GM18868 (cell line): ENCODE results near the gene KIF20B.
"Not testable (repeated sequence)": the region's sequence is repeated elsewhere in the genome, so short reads cannot be mapped to it uniquely, and the experiment has no call there.

Experiments
- ATAC-seq: cut with Tn5 transposase; IDR thresholded peaks from one replicate; pipeline ENCODE4 v1.9.1; 2021; ENCODE audit warnings: mild to moderate bottlenecking, moderate library complexity; ENCODE audit not compliant: unreplicated experiment

The KIF20B gene

DNA sequence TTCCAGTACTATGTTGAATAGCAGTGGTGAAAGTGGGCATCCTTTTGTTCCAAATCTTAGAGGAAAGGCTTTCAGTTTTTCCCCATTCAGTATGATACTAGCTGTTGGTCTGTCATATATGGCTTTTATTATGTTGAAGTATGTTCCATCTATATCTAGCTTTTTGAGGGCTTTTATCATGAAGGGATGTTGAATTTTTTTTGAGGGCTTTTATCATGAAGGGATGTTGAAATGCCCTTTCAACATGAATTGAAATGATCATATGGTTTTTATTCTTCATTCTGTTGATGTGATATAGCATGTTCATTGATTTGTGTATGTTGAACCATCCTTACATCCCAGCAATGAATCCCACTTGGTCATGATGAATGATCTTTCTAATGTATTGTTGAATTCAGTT lies 75.3 kb downstream of the KIF20B start:
- ATAC-seq: no peak

GRCh38 chr10:89782470-89782869 lies 81.1 kb downstream of the KIF20B start:
- no peak for ATAC-seq

DNA sequence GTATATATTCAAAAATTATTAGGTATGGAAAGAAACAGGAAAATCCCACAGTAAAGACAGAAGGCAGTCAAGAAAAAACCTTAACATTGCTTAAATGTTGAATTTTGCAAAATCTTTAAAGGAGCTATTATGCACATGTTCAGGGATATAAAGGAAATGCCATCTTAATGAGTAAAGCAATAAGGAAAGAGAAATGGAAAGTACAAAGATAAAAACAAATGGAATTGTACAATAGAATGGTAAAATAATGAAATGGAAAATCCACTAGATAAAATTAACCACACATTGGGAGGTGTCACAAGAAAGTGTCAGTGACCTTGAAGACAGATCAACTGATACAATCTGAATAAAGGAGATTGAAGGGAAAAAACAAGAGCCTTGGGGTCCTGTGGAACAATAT lies 82.0 kb downstream of the KIF20B start:
- no peak for ATAC-seq

- no peak for ATAC-seq
Measured at GRCh38 chr10:89785095-89785494, 83.7 kb downstream of the KIF20B start.

- ATAC-seq: no peak
Measured at GRCh38 chr10:89789188-89789877, 87.9 kb downstream of the KIF20B start.

- no peak for ATAC-seq
Measured at GRCh38 chr10:89792187-89792586, 90.8 kb downstream of the KIF20B start.

- ATAC-seq: peak; percentile 68
Measured at GRCh38 chr10:89793649-89794254, 92.4 kb downstream of the KIF20B start.

GRCh38 chr10:89795840-89796239 lies 94.5 kb downstream of the KIF20B start:
- peak; percentile 80 for ATAC-seq

DNA sequence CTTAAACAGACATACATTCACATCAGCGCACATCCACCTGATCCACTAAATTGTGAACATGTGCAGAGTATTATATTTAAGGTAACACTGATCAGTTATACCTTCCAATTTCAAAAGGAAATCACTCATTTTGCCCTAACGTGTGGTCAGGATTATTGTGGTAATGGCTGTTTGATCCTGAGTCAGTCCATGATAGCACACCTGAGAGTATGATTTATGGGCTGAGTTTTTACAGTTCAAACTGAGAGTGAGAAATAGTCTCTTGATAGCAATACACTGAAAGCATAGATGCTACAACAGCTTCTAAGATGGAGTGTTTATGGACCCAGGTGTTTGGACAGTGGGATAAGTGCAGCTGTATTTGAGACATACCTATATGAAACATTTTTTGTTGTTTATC lies 96.7 kb downstream of the KIF20B start:
- no peak for ATAC-seq

GRCh38 chr10:89799573-89799972 lies 98.2 kb downstream of the KIF20B start:
- no peak for ATAC-seq

GRCh38 chr10:89805599-89806013 lies 104.2 kb downstream of the KIF20B start:
- peak; percentile 88 for ATAC-seq

DNA sequence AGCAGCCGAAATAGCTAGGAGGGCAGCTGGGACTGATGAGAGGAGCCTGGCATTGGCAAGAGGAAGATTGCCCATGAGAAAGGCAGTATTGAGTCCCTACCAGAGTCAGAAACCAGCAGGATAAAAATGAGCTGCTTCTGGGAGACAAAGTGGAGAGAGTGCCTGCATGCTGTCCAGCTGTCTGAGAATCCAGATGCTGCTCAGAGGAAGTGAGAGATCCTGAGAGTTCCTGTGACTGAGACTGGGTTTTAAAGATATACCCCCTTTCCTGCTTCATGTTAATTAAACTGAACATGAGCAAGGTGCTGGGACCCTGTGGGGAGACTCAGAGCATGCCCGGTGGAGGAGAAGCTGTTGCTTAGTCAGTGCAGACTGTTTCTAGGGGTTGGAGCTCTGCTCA lies 107.5 kb downstream of the KIF20B start:
- no peak for ATAC-seq

GRCh38 chr10:89809766-89810165 lies 108.4 kb downstream of the KIF20B start:
- ATAC-seq: no peak

DNA sequence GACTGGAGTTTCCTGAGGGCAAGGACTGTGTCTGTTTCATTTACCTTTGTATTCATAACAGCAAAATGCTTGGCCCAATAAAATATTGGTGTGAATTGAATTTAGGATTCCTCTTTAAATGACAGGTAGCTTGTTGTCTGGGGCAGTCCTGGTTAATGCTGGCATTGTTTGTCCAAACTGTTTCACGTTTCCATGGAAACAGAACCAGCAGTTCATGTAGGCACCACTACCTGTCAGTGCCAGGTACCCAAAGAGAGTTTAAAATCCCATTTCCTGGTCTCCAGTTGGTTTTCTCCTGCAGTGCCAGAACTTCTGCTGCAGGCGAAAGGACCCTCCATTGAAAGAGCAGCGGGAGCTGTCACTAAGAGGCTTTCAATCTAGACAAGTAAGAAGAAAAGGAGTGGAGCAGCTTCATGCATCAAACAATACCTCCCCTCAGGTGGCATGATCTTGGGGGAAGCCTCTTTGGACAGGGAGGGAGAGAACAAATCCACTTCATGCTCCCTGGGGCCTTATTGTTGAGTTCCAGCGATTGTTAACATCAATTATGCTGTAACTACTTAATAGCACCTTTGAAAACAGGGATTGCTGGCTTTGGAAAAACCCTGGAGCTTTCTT lies 109.6 kb downstream of the KIF20B start:
- no peak for ATAC-seq

DNA sequence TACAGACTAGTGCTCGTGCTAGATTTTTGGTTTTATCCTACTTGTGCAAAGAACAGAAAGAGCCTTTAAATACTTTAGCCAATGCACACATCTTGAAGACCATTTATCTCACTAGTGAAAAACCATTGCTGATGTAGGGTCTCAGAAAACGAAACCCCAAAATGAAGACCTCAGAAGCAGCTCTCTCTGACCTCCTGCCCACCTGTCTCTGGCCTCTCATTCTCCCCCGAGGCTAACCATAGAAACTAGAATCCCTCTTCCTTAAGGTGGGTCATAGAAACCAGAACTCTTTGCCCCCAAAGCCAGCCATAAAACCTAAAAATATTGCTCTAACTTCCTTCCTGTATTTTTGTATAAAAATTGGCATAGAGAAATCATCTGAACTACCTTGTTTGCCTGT lies 112.2 kb downstream of the KIF20B start:
- ATAC-seq: no peak

DNA sequence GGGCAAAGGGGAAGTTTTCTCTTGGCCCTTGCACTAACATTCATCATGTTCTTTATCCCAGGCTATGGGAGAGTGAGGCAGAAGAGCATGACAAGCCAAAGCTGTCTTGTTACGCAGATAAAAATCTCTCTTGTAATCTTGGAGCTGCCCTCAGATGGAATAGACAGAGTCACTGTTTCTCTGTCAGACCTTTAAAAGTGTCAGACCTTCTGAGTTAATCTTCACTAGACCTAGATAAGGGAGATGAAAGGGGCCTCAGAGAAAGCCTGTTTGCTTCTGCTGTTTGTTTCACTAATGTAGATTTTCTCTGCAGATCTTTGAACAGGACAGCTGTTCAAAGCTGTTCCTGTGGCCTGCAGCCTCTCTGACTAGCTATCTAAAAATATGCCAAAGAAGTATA lies 112.9 kb downstream of the KIF20B start:
- ATAC-seq: no peak

DNA sequence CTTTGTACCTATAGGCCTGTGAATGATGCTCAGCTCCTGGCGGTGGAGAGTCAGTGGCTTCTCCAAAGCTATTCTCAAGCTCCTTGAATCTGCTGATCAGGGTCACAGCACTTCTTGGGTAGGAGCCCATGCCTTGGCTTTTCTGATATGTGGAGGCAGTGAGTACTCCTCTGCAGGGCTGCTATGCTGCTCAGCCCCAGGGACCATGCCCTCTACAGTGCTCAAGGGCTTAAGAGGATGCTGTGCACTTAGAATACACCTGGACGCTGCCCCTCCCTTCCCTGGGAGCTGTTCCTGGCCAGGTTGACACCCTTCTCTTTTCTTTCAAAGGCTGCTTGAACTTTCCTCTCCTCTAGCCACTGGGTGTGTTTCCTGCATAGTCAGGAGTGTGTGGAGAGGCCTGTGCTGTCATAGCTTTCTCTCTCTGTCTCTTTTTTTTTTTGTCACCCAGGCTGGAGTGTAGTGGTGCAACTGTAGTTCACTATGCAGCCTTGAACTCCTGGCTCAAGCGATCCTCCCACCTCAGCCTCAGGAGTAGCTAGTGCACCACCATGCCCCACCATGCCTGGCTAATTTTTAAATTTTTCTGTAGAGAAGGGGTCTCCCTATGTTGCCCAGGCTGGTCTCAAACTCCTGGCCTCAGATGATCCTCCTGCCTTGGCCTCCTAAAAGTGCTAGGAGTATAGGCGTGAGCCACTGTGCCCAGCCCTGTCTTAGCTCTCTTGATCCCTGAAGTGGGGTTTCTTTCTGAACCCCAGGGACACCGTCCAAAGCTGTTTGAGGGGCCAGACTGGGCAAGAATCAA lies 113.9 kb downstream of the KIF20B start:
- ATAC-seq: no peak

DNA sequence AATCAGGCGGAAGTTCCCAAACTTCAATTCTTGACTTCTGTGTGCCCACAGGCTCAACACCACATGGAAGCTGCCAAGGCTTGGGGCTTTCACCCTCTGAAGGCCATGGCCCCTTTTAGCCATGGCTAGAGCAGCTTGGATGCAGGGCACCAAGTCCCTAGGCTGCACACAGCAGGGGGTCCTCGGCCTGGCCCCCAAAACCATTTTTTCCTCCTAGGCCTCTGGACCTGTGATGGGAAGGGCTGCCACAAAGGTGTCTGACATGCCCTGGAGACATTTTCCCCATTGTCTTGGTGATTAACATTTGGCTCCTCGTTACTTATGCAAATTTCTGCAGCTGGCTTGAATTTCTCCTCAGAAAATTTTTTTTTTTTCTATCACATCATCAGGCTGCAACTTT lies 117.6 kb downstream of the KIF20B start:
- not testable (repeated sequence) for ATAC-seq
